Trophoblast cell (in vitro differentiated cells and primary cell): ENCODE data around the gene EDC3.
A peak's percentile ranks its signal among the peaks of the same experiment; 100 is the strongest.

ENCODE experiments used
- DNase-seq, 2 donors: peaks; one replicate each; pipeline ENCODE4 v3.0.0-alpha.2; 2016
- H2AFZ ChIP-seq: 2 replicates; pipeline ENCODE4 v1.6.1; 2013; ENCODE audit warnings: low read length, moderate library complexity, mild to moderate bottlenecking; ENCODE audit not compliant: insufficient read depth, poor library complexity
- H2AK5ac ChIP-seq: 2 replicates; pipeline ENCODE4 v1.6.1; 2013; ENCODE audit warnings: mild to moderate bottlenecking, low read length
- H2BK120ac ChIP-seq: 2 replicates; pipeline ENCODE4 v1.6.1; 2013; ENCODE audit warnings: low read length, mild to moderate bottlenecking, moderate library complexity; ENCODE audit not compliant: insufficient read depth, poor library complexity
- H2BK12ac ChIP-seq: 2 replicates; pipeline ENCODE4 v1.6.1; 2013; ENCODE audit warnings: mild to moderate bottlenecking, low read length, moderate library complexity
- H2BK5ac ChIP-seq: 2 replicates; pipeline ENCODE4 v1.6.1; 2013; ENCODE audit warnings: low read length, low read depth, moderate library complexity, mild to moderate bottlenecking; ENCODE audit not compliant: poor library complexity
- H3K14ac ChIP-seq: 2 replicates; pipeline ENCODE4 v1.6.1; 2013; ENCODE audit warnings: mild to moderate bottlenecking, low read length
- H3K18ac ChIP-seq: 2 replicates; pipeline ENCODE4 v1.6.1; 2013; ENCODE audit warnings: mild to moderate bottlenecking, low read length
- H3K23ac ChIP-seq: 2 replicates; pipeline ENCODE4 v1.6.1; 2013; ENCODE audit warnings: low read length
- H3K27ac ChIP-seq: 2 replicates; pipeline ENCODE4 v1.5.1; 2013; ENCODE audit warnings: low read depth, mild to moderate bottlenecking, inconsistent platforms, low read length, moderate library complexity
- H3K27me3 ChIP-seq: 2 replicates; pipeline ENCODE4 v1.6.1; 2013; ENCODE audit warnings: inconsistent platforms, mild to moderate bottlenecking, low read length, moderate library complexity; ENCODE audit not compliant: insufficient read depth
- H3K36me3 ChIP-seq, 2 experiments: 1 replicate in 1 of 2; 2 replicates in 1 of 2; pipeline ENCODE4 v1.6.1; 2013; ENCODE audit warnings: low read length in 2 of 2, mild to moderate bottlenecking in 2 of 2, moderate library complexity in 1 of 2; ENCODE audit not compliant: insufficient read depth in 2 of 2, control insufficient read depth in 1 of 2
- H3K4ac ChIP-seq: 2 replicates; pipeline ENCODE4 v1.6.1; 2013; ENCODE audit warnings: low read depth, mild to moderate bottlenecking, low read length, moderate library complexity
- H3K4me1 ChIP-seq, 2 experiments: 1 replicate in 1 of 2; 2 replicates in 1 of 2; pipeline ENCODE4 v1.6.1; 2013; ENCODE audit warnings: low read length in 2 of 2, mild to moderate bottlenecking in 2 of 2, moderate library complexity in 1 of 2; ENCODE audit not compliant: insufficient read depth in 2 of 2, control insufficient read depth in 1 of 2
- H3K4me2 ChIP-seq: 2 replicates; pipeline ENCODE4 v1.6.1; 2013; ENCODE audit warnings: inconsistent platforms, mild to moderate bottlenecking, low read length, moderate library complexity
- H3K4me3 ChIP-seq: 2 replicates; pipeline ENCODE4 v1.5.1; 2013; ENCODE audit warnings: mild to moderate bottlenecking, low read depth, low read length, inconsistent platforms
- H3K79me1 ChIP-seq: one replicate; pipeline ENCODE4 v1.6.1; 2013; ENCODE audit warnings: low read length
- H3K79me2 ChIP-seq: 2 replicates; pipeline ENCODE4 v1.6.1; 2013; ENCODE audit warnings: low read length, mild to moderate bottlenecking; ENCODE audit not compliant: control insufficient read depth, insufficient read depth, poor library complexity
- H3K9ac ChIP-seq: 2 replicates; pipeline ENCODE4 v1.6.1; 2013; ENCODE audit warnings: mild to moderate bottlenecking, low read length
- H3K9me3 ChIP-seq: 2 replicates; pipeline ENCODE4 v1.6.1; 2013; ENCODE audit warnings: low read depth, mild to moderate bottlenecking, control low read depth, inconsistent platforms, low read length; ENCODE audit not compliant: insufficient read depth
- H4K12ac ChIP-seq: 2 replicates; pipeline ENCODE4 v1.6.1; 2013; ENCODE audit warnings: low read depth, mild to moderate bottlenecking, low read length, moderate library complexity
- H4K8ac ChIP-seq: 2 replicates; pipeline ENCODE4 v1.6.1; 2013; ENCODE audit warnings: low read depth, mild to moderate bottlenecking, low read length, moderate library complexity
- H4K91ac ChIP-seq: one replicate; pipeline ENCODE4 v1.6.1; 2013; ENCODE audit warnings: low read depth, mild to moderate bottlenecking, low read length, moderate library complexity
- WGBS: extraction: QIAGEN DNeasy Blood & Tissue Kit; methylation state at CpG from one replicate; pipeline ENCODE4 v1.1.7; 2013; ENCODE audit warnings: missing lambda C conversion rate; ENCODE audit not compliant: insufficient read length, insufficient coverage; ENCODE audit errors: extremely low coverage; 5-methylcytosine and 5-hydroxymethylcytosine counted together

EDC3 gene

GRCh38 chr15:74604983-74605794 is 90.6 kb downstream of the EDC3 start:
- H3K4ac ChIP-seq: no peak overlapping the region
- H3K27me3 ChIP-seq: no peaks in the 10 kb centered on the region
- no peaks in the 10 kb centered on the region for H3K36me3 ChIP-seq
- no peak overlapping the region for H3K4me3 ChIP-seq
- H3K9me3 ChIP-seq: peaks cover 2% of the 10 kb centered on the region
- WGBS: no CpG with 5 or more reads among the region's 12 CpGs
- H3K14ac ChIP-seq: no peak overlapping the region
- no peak overlapping the region for H4K8ac ChIP-seq
- H3K4me2 ChIP-seq: no peak overlapping the region
- H4K12ac ChIP-seq: no peak overlapping the region
- H3K79me2 ChIP-seq: no peaks in the 10 kb centered on the region
- H2BK12ac ChIP-seq: no peak overlapping the region
- H2BK5ac ChIP-seq: no peak overlapping the region
- no peak overlapping the region for H2BK120ac ChIP-seq
- H3K4me1 ChIP-seq: no peaks in the 10 kb centered on the region
- H4K91ac ChIP-seq: no peak overlapping the region
- no peak for DNase-seq
- H2AFZ ChIP-seq: no peak overlapping the region
- H3K79me1 ChIP-seq: no peaks in the 10 kb centered on the region
- no peak overlapping the region for H3K23ac ChIP-seq
- H3K9ac ChIP-seq: no peak overlapping the region
- no peak overlapping the region for H2AK5ac ChIP-seq
- no peak overlapping the region for H3K18ac ChIP-seq
- no peak overlapping the region for H3K27ac ChIP-seq

- H3K4me2 ChIP-seq: no peak overlapping the region
- no peak overlapping the region for H3K9ac ChIP-seq
- no peaks in the 10 kb centered on the region for H3K79me2 ChIP-seq
- H4K12ac ChIP-seq: no peak overlapping the region
- H3K4me3 ChIP-seq: no peak overlapping the region
- H3K18ac ChIP-seq: no peak overlapping the region
- H4K91ac ChIP-seq: no peak overlapping the region
- peaks cover 4 to 9% of the 10 kb centered on the region in 2 experiments for H3K36me3 ChIP-seq
- no peaks in the 10 kb centered on the region for H3K27me3 ChIP-seq
- H2BK12ac ChIP-seq: no peak overlapping the region
- H3K27ac ChIP-seq: no peak overlapping the region
- no peak overlapping the region for H3K23ac ChIP-seq
- DNase-seq: no peak
- no peak overlapping the region for H3K4ac ChIP-seq
- H2BK120ac ChIP-seq: no peak overlapping the region
- no peak overlapping the region for H3K14ac ChIP-seq
- H4K8ac ChIP-seq: no peak overlapping the region
- peaks cover 2% of the 10 kb centered on the region for H3K9me3 ChIP-seq
- no peaks in the 10 kb centered on the region for H3K4me1 ChIP-seq
- no peak overlapping the region for H2AK5ac ChIP-seq
- H2AFZ ChIP-seq: no peak overlapping the region
- no CpG with 5 or more reads among the region's 11 CpGs for WGBS
- H3K79me1 ChIP-seq: no peaks in the 10 kb centered on the region
- no peak overlapping the region for H2BK5ac ChIP-seq
Measured at GRCh38 chr15:74603789-74604705, 91.8 kb downstream of the EDC3 start.

GRCh38 chr15:74603026-74603788 is 92.6 kb downstream of the EDC3 start:
- H2AK5ac ChIP-seq: no peak overlapping the region
- H3K9me3 ChIP-seq: peaks cover 5% of the 10 kb centered on the region
- no peak for DNase-seq
- H2BK12ac ChIP-seq: no peak overlapping the region
- H3K4me1 ChIP-seq: peaks cover 3% of the 10 kb centered on the region in 2 experiments
- no CpG with 5 or more reads among the region's 13 CpGs for WGBS
- H3K18ac ChIP-seq: no peak overlapping the region
- H4K12ac ChIP-seq: no peak overlapping the region
- H3K79me1 ChIP-seq: no peaks in the 10 kb centered on the region
- H3K79me2 ChIP-seq: no peaks in the 10 kb centered on the region
- H2BK120ac ChIP-seq: no peak overlapping the region
- no peak overlapping the region for H3K14ac ChIP-seq
- no peak overlapping the region for H3K9ac ChIP-seq
- no peaks in the 10 kb centered on the region for H3K27me3 ChIP-seq
- no peak overlapping the region for H2BK5ac ChIP-seq
- no peak overlapping the region for H3K4me2 ChIP-seq
- no peak overlapping the region for H3K27ac ChIP-seq
- peak overlapping the region; percentile 26 for H3K4me3 ChIP-seq
- H2AFZ ChIP-seq: no peak overlapping the region
- H3K36me3 ChIP-seq: peaks cover 13 to 17% of the 10 kb centered on the region in 2 experiments
- H3K23ac ChIP-seq: no peak overlapping the region
- no peak overlapping the region for H4K8ac ChIP-seq
- H4K91ac ChIP-seq: no peak overlapping the region
- H3K4ac ChIP-seq: no peak overlapping the region

- no peak overlapping the region for H3K4me3 ChIP-seq
- no peak overlapping the region for H2AFZ ChIP-seq
- peaks cover 3% of the 10 kb centered on the region in 2 experiments for H3K4me1 ChIP-seq
- no peaks in the 10 kb centered on the region for H3K27me3 ChIP-seq
- H3K9me3 ChIP-seq: peaks cover 3% of the 10 kb centered on the region
- no peak overlapping the region for H4K12ac ChIP-seq
- no peak overlapping the region for H2AK5ac ChIP-seq
- no peak overlapping the region for H4K91ac ChIP-seq
- no peaks in the 10 kb centered on the region for H3K79me1 ChIP-seq
- no peak overlapping the region for H3K14ac ChIP-seq
- H3K36me3 ChIP-seq: peaks cover 37 to 45% of the 10 kb centered on the region in 2 experiments
- no peak overlapping the region for H4K8ac ChIP-seq
- DNase-seq: no peak
- H3K4me2 ChIP-seq: no peak overlapping the region
- no peak overlapping the region for H3K18ac ChIP-seq
- H3K27ac ChIP-seq: no peak overlapping the region
- H2BK12ac ChIP-seq: no peak overlapping the region
- no peak overlapping the region for H3K4ac ChIP-seq
- no peaks in the 10 kb centered on the region for H3K79me2 ChIP-seq
- no CpG with 5 or more reads among the region's 15 CpGs for WGBS
- H2BK5ac ChIP-seq: no peak overlapping the region
- no peak overlapping the region for H3K23ac ChIP-seq
- H2BK120ac ChIP-seq: no peak overlapping the region
- H3K9ac ChIP-seq: no peak overlapping the region
Measured at GRCh38 chr15:74599156-74599555, 96.7 kb downstream of the EDC3 start.
